ENCODE results near the gene CD74. TPM values are rescaled to one million over a fixed set of nuclear protein-coding genes. Genes with fewer than 3 reads are reported as not detected.

CD74 gene
- total RNA-seq, 3 donors from 2014 or later: 382 to 393 (median 392) TPM

DNA sequence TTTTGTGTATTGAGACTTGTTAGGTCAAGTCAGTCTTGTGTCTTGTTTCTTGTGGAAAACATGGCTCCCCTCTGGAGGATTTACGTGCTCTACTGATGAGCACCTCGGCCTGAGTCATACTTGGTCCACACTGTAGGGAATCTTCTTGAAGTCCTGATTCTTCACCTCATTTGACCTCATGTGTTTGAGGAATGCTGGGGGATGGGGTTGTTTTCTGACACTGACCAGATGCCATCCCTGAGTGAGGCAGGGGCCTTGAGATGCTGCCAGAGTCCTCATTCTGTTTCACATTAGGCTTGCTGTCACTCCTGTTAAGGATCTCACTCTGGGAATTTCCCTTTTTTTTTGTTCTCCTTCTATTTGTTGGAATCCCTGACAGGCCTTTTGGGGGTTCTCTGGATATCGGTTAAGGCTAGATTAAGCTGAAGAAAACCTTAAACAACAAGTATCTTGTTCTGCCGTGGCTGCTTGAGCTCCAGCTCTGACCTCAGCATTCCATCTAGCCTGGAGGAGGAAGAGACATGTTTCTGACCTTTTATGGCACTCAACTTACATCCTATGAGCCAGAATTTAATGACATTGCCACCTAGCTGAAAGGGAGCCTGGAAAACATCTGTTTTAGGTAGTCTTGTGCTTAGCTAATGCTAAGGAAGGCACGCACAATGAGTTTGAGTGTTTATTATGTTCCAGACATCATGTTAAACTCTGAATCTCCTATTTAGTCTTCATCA is 34.6 kb downstream of the CD74 start:
- Histone ChIP-seq H3K4me3 (no peak overlapping the region), H3K27ac (peak overlapping the region; percentile 29 to 31), H3K4me1 (no peaks in the 10 kb centered on the region), H3K36me3 (peaks cover 27% of the 10 kb centered on the region), H3K27me3 (no peaks in the 10 kb centered on the region), H3K9me3 (no peaks in the 10 kb centered on the region)
- no peak for TF ChIP-seq POLR2AphosphoS5 (IDR thresholded peaks at IDR 0.05)
- no peak for DNase-seq (ENCODE audit: low spot score in 2 of 2)
- intact Hi-C loops (cut with DNase I; ENCODE audit: low total_unique reads): no loop called here

DNA sequence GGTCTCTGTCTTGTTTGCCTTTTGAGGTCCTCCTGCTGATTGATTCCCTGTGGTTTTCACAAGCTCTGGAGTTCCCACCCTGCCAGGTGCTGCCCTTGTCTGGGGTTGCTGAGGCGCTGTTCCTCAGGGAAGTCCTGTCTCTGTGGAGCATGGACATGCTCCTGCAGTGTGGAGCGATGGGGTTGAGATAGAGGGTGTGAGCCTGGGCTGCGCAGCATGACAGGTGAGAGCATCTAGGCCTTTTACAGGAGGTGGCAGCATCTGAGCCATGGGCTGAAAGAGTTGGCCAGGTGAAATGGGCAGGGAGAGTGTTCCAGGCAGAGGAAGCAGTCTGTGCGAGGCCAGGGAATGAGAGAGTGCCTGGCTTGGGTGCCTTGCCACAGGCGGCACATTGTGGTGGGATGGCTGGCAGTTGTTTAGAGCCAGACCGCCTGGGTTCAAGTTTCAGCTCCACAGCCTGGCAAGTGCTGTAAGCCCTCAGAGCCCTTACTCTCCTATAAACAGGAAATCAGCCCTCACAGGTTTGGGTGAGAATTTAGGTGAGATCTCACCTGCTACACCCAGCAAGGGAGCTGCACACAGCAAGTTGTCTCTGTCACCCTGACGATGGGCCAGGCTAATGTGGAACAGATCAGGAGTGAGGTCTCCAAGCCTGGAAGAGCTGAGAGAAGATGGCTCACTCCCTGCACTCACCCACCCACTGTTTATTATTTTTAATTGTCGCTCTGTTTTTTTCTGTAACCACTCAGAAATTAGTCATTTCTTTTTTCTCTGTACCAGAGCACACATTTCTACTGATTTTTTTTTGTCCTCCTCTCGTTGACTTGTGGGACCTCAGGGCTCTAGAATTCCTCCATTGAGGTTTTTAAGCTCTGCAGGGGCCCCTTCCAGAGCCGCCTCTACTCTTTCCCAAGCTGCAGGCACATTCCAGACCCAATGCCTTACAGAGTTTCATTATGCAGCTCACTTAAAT is 35.6 kb downstream of the CD74 start:
- H3K27ac ChIP-seq: peak overlapping the region; percentile 52 to 69
- intact Hi-C loops (cut with DNase I; ENCODE audit: low total_unique reads): no loop called here
- H3K4me3 ChIP-seq: no peak overlapping the region
- peaks cover 27% of the 10 kb centered on the region for H3K36me3 ChIP-seq
- DNase-seq (ENCODE audit: low spot score in 2 of 2): no peak
- H3K4me1 ChIP-seq: no peaks in the 10 kb centered on the region
- TF ChIP-seq CTCF (IDR thresholded peaks at IDR 0.05): no peak
- TF ChIP-seq POLR2AphosphoS5 (IDR thresholded peaks at IDR 0.05): no peak
- TF ChIP-seq POLR2A (IDR thresholded peaks at IDR 0.05): no peak
- H3K9me3 ChIP-seq: no peaks in the 10 kb centered on the region
- no peaks in the 10 kb centered on the region for H3K27me3 ChIP-seq

GRCh38 chr5:150374651-150375050 is 38.1 kb downstream of the CD74 start:
- no peak for TF ChIP-seq POLR2AphosphoS5 (IDR thresholded peaks at IDR 0.05)
- TF ChIP-seq POLR2A (IDR thresholded peaks at IDR 0.05): no peak
- no peak for TF ChIP-seq CTCF (IDR thresholded peaks at IDR 0.05)
- H3K4me1 ChIP-seq: no peaks in the 10 kb centered on the region
- peaks cover 22% of the 10 kb centered on the region for H3K36me3 ChIP-seq
- H3K27ac ChIP-seq: no peak overlapping the region
- H3K4me3 ChIP-seq: no peak overlapping the region
- DNase-seq (ENCODE audit: low spot score in 2 of 2): no peak
- H3K9me3 ChIP-seq: no peaks in the 10 kb centered on the region
- intact Hi-C loops (cut with DNase I; ENCODE audit: low total_unique reads): no loop called here
- H3K27me3 ChIP-seq: no peaks in the 10 kb centered on the region

GRCh38 chr5:150372639-150373038 is 40.1 kb downstream of the CD74 start:
- H3K27me3 ChIP-seq: no peaks in the 10 kb centered on the region
- no peaks in the 10 kb centered on the region for H3K9me3 ChIP-seq
- DNase-seq (ENCODE audit: low spot score in 2 of 2): no peak
- no peak overlapping the region for H3K4me3 ChIP-seq
- TF ChIP-seq POLR2A (IDR thresholded peaks at IDR 0.05): no peak
- no peak for TF ChIP-seq POLR2AphosphoS5 (IDR thresholded peaks at IDR 0.05)
- TF ChIP-seq CTCF (IDR thresholded peaks at IDR 0.05): no peak
- H3K36me3 ChIP-seq: peaks cover 22% of the 10 kb centered on the region
- H3K4me1 ChIP-seq: no peaks in the 10 kb centered on the region
- no peak overlapping the region for H3K27ac ChIP-seq
- intact Hi-C loops (cut with DNase I; ENCODE audit: low total_unique reads): no loop called here

GRCh38 chr5:150368526-150368925 is 44.2 kb downstream of the CD74 start:
- Histone ChIP-seq H3K4me1 (no peaks in the 10 kb centered on the region), H3K4me3 (no peak overlapping the region), H3K36me3 (no peaks in the 10 kb centered on the region), H3K9me3 (no peaks in the 10 kb centered on the region), H3K27me3 (no peaks in the 10 kb centered on the region), H3K27ac (no peak overlapping the region)
- intact Hi-C loops (cut with DNase I; ENCODE audit: low total_unique reads): no loop called here
- DNase-seq (ENCODE audit: low spot score in 2 of 2): no peak
- TF ChIP-seq POLR2A (IDR thresholded peaks at IDR 0.05) (no peak), POLR2AphosphoS5 (IDR thresholded peaks at IDR 0.05) (no peak)

GRCh38 chr5:150364004-150364403 is 48.7 kb downstream of the CD74 start:
- intact Hi-C loops (cut with DNase I; ENCODE audit: low total_unique reads): no loop called here
- Histone ChIP-seq H3K27me3 (no peaks in the 10 kb centered on the region), H3K36me3 (no peaks in the 10 kb centered on the region), H3K9me3 (no peaks in the 10 kb centered on the region), H3K4me3 (no peak overlapping the region), H3K27ac (no peak overlapping the region), H3K4me1 (no peaks in the 10 kb centered on the region)
- no peak for TF ChIP-seq POLR2A (IDR thresholded peaks at IDR 0.05)
- no peak for TF ChIP-seq CTCF (IDR thresholded peaks at IDR 0.05)
- TF ChIP-seq POLR2AphosphoS5 (IDR thresholded peaks at IDR 0.05): no peak
- DNase-seq (ENCODE audit: low spot score in 2 of 2): no peak

Measured in breast epithelium (tissue), 4 donors.